CD14-positive monocyte (primary cell): ENCODE data around the gene AMELY. TPM values are rescaled to one million over a fixed set of nuclear protein-coding genes. Genes with fewer than 3 reads are reported as not detected.

Experiments used
- DNase-seq, 3 donors: peaks; one replicate each; pipeline ENCODE4 v3.0.0-alpha.2; 2011 to 2022
- H2AFZ ChIP-seq: 2 replicates; pipeline ENCODE4 v1.6.0; 2012; ENCODE audit warnings: mild to moderate bottlenecking, low read depth, low read length, inconsistent platforms; ENCODE audit not compliant: insufficient read depth, poor library complexity, severe bottlenecking
- H3K27ac ChIP-seq, 2 donors: 1 replicate in 1 of 2; 2 replicates in 1 of 2; pipeline ENCODE4 v1.5.1; 2012 to 2013; ENCODE audit warnings: low read length in 2 of 2, control low read depth in 1 of 2, inconsistent platforms in 1 of 2, low read depth in 1 of 2, mild to moderate bottlenecking in 1 of 2
- H3K27me3 ChIP-seq, 2 donors: one replicate each; pipeline versions ENCODE4 v1.6.0 to v1.6.1; 2011 to 2013; ENCODE audit warnings: low read length in 2 of 2; ENCODE audit not compliant: control insufficient read depth in 2 of 2, insufficient read depth in 2 of 2
- H3K36me3 ChIP-seq, 2 donors: replicated peaks in 1 of 2; 1 replicate in 1 of 2; 2 replicates in 1 of 2; pipeline versions ENCODE4 v1.5.1 to v1.6.1; 2012 to 2013; ENCODE audit warnings: low read length in 2 of 2, control low read depth in 1 of 2, inconsistent platforms in 1 of 2, mild to moderate bottlenecking in 1 of 2; ENCODE audit not compliant: insufficient read depth in 2 of 2, control insufficient read depth in 1 of 2
- H3K4me1 ChIP-seq, 2 donors: 1 replicate in 1 of 2; 2 replicates in 1 of 2; pipeline versions ENCODE4 v1.5.1 to v1.6.1; 2012 to 2013; ENCODE audit warnings: low read length in 2 of 2, control low read depth in 1 of 2, inconsistent platforms in 1 of 2, mild to moderate bottlenecking in 1 of 2, moderate library complexity in 1 of 2; ENCODE audit not compliant: insufficient read depth in 2 of 2, control insufficient read depth in 1 of 2
- H3K4me2 ChIP-seq: replicated peaks from 2 replicates; pipeline ENCODE3; 2012; ENCODE audit warnings: low read length, moderate library complexity, mild to moderate bottlenecking; ENCODE audit not compliant: poor library complexity, severe bottlenecking; ENCODE audit errors: extremely low read depth
- H3K4me3 ChIP-seq, 3 experiments: fragments of 200-600 bp in 1 of 3; sonication (generic) in 1 of 3; replicated peaks in 1 of 3; 1 replicate in 2 of 3; 2 replicates in 1 of 3; pipeline ENCODE4 v1.5.1; 2011 to 2013; ENCODE audit warnings: low read length in 3 of 3, mild to moderate bottlenecking in 3 of 3, control low read depth in 2 of 3, low read depth in 2 of 3, inconsistent platforms in 1 of 3, moderate library complexity in 1 of 3
- H3K79me2 ChIP-seq: 2 replicates; pipeline ENCODE4 v1.6.0; 2012; ENCODE audit warnings: mild to moderate bottlenecking, control low read depth, inconsistent platforms, low read length, moderate library complexity; ENCODE audit not compliant: insufficient read depth
- H3K9ac ChIP-seq: 2 replicates; pipeline ENCODE4 v1.6.0; 2017; ENCODE audit warnings: low read length, mild to moderate bottlenecking; ENCODE audit not compliant: insufficient read depth, poor library complexity, severe bottlenecking
- H3K9me3 ChIP-seq, 2 donors: replicated peaks in 1 of 2; 1 replicate in 1 of 2; 2 replicates in 1 of 2; pipeline versions ENCODE4 v1.5.1 to v1.6.1; 2012 to 2013; ENCODE audit warnings: low read length in 2 of 2, control low read depth in 1 of 2; ENCODE audit not compliant: control insufficient read depth in 1 of 2, insufficient read depth in 1 of 2
- H4K20me1 ChIP-seq: 2 replicates; pipeline ENCODE4 v1.6.0; 2012; ENCODE audit warnings: mild to moderate bottlenecking, low read length, control low read depth, moderate library complexity; ENCODE audit not compliant: insufficient read depth
- H3K27ac Mint-ChIP-seq, 7 donors: one replicate each; pipeline ENCODE4 v1.8.0; 2020; ENCODE audit warnings: mild to moderate bottlenecking in 7 of 7, mixed read lengths in 7 of 7, moderate library complexity in 6 of 7, inconsistent platforms in 2 of 7
- H3K27me3 Mint-ChIP-seq, 3 donors: one replicate each; pipeline ENCODE4 v1.8.0; 2021 to 2022; ENCODE audit warnings: low read depth in 3 of 3, mild to moderate bottlenecking in 3 of 3, mixed read lengths in 3 of 3, moderate library complexity in 3 of 3, inconsistent platforms in 1 of 3
- H3K36me3 Mint-ChIP-seq, 2 donors: one replicate each; pipeline ENCODE4 v1.8.0; 2020; ENCODE audit warnings: mixed read lengths in 2 of 2, inconsistent platforms in 1 of 2, mild to moderate bottlenecking in 1 of 2
- H3K4me1 Mint-ChIP-seq: one replicate; pipeline ENCODE4 v1.8.0; 2020; ENCODE audit warnings: mild to moderate bottlenecking, mixed read lengths
- H3K4me3 Mint-ChIP-seq, 2 donors: one replicate each; pipeline ENCODE4 v1.8.0; 2020; ENCODE audit warnings: mild to moderate bottlenecking in 2 of 2, mixed read lengths in 2 of 2, moderate library complexity in 1 of 2
- H3K9me3 Mint-ChIP-seq, 7 donors: one replicate each; pipeline ENCODE4 v1.8.0; 2020 to 2022; ENCODE audit warnings: mixed read lengths in 7 of 7, mild to moderate bottlenecking in 6 of 7, moderate library complexity in 6 of 7, inconsistent platforms in 2 of 7
- WGBS: methylation state at CpG from one replicate; pipeline ENCODE4 v1.1.5; 2013; ENCODE audit warnings: missing lambda C conversion rate; ENCODE audit not compliant: insufficient coverage; 5-methylcytosine and 5-hydroxymethylcytosine counted together
- intact Hi-C, 2 donors: fragments of 100-400 bp; cut with micrococcal nuclease; formaldehyde crosslinking; loops; one replicate each; pipeline versions ENCODE4 v1.15.0 to v1.15.1; 2023
- polyA plus RNA-seq, 3 donors: library from polyadenylated mRNA; depleted of rRNA in 1 of 3; unstranded in 2 of 3; stranded (reverse) in 1 of 3; fragments of 300-500 nt in 2 of 3; fragments of >200 nt in 1 of 3; fragmentation: Illumina TruSeq in 2 of 3; gene quantifications; 1 replicate in 2 of 3; 2 replicates in 1 of 3; pipeline ENCODE4 v1.2.3, GENCODE V29; 2012 to 2021
- TF ChIP-seq, protein P1 (sequence below): fragments of 200-600 bp; IDR thresholded peaks from one replicate; pipeline ENCODE4 v1.8.0; 2022; ENCODE audit warnings: antibody characterized with exemption, mild to moderate bottlenecking

The AMELY gene
- polyA plus RNA-seq, 3 donors, result not detected

- Mint-ChIP-seq H3K4me1 (no peaks in the 10 kb centered on the region), H3K4me3 (no peak overlapping the region), H3K9me3 (no peaks in the 10 kb centered on the region), H3K27ac (no peak overlapping the region), H3K27me3 (peaks cover 0 to 2% (median 0%) of the 10 kb centered on the region in 3 donors), H3K36me3 (no peaks in the 10 kb centered on the region)
- H3K4me1 ChIP-seq, result no peaks in the 10 kb centered on the region
- intact Hi-C loops, result no loop called here
- H3K27me3 ChIP-seq, result no peaks in the 10 kb centered on the region
- peaks cover 0 to 3% of the 10 kb centered on the region in 2 donors for H3K9me3 ChIP-seq
- H3K79me2 ChIP-seq, result no peaks in the 10 kb centered on the region
- whole genome bisulfite sequencing, result no CpG with 5 or more reads among the region's 2 CpGs
- no peaks in the 10 kb centered on the region for H4K20me1 ChIP-seq
- H3K4me3 ChIP-seq, result no peak overlapping the region
- no peaks in the 10 kb centered on the region for H3K36me3 ChIP-seq
- H3K9ac ChIP-seq, result no peak overlapping the region
- no peak overlapping the region for H3K4me2 ChIP-seq
- no peak for DNase-seq
- no peak overlapping the region for H2AFZ ChIP-seq
- TF ChIP-seq, protein P1, sequence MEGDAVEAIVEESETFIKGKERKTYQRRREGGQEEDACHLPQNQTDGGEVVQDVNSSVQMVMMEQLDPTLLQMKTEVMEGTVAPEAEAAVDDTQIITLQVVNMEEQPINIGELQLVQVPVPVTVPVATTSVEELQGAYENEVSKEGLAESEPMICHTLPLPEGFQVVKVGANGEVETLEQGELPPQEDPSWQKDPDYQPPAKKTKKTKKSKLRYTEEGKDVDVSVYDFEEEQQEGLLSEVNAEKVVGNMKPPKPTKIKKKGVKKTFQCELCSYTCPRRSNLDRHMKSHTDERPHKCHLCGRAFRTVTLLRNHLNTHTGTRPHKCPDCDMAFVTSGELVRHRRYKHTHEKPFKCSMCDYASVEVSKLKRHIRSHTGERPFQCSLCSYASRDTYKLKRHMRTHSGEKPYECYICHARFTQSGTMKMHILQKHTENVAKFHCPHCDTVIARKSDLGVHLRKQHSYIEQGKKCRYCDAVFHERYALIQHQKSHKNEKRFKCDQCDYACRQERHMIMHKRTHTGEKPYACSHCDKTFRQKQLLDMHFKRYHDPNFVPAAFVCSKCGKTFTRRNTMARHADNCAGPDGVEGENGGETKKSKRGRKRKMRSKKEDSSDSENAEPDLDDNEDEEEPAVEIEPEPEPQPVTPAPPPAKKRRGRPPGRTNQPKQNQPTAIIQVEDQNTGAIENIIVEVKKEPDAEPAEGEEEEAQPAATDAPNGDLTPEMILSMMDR, result no peak
- no peak overlapping the region for H3K27ac ChIP-seq
Measured at GRCh38 chrY:6921061-6921460, 9.5 kb upstream of the AMELY start.

GRCh38 chrY:6913362-6913761 is 1.8 kb upstream of the AMELY start:
- Histone ChIP-seq H3K27me3 (peaks cover 0 to 48% of the 10 kb centered on the region in 2 donors), H3K4me1 (no peaks in the 10 kb centered on the region), H2AFZ (no peak overlapping the region), H3K36me3 (no peaks in the 10 kb centered on the region), H3K9me3 (no peaks in the 10 kb centered on the region), H3K9ac (no peak overlapping the region), H3K27ac (no peak overlapping the region), H4K20me1 (no peaks in the 10 kb centered on the region), H3K4me2 (no peak overlapping the region), H3K4me3 (no peak overlapping the region), H3K79me2 (no peaks in the 10 kb centered on the region)
- no peaks in the 10 kb centered on the region for H3K4me1 Mint-ChIP-seq
- H3K36me3 Mint-ChIP-seq, result no peaks in the 10 kb centered on the region
- TF ChIP-seq, protein P1, result no peak
- intact Hi-C loops, result no loop called here
- peak overlapping the region in 1 of 2 donors; percentile 17 for H3K4me3 Mint-ChIP-seq
- H3K27ac Mint-ChIP-seq, result no peak overlapping the region
- no peak for DNase-seq
- H3K9me3 Mint-ChIP-seq, result peaks cover 0 to 9% (median 0%) of the 10 kb centered on the region in 7 donors
- H3K27me3 Mint-ChIP-seq, result peaks cover 0 to 49% (median 39%) of the 10 kb centered on the region in 3 donors
